ENCODE measurements around the gene CCDC24.

CCDC24 gene

GRCh38 chr1:43981135-43981491 lies 10.3 kb upstream of the CCDC24 start:
- H3K27ac ChIP-seq (ENCODE audit: low read length) = no peak overlapping the region
- H3K36me3 ChIP-seq (ENCODE audit: control insufficient read depth in 2 of 2, insufficient read depth in 2 of 2, low read length in 2 of 2) = peaks cover 21 to 30% of the 10 kb centered on the region in 2 donors
- H3K9ac ChIP-seq (ENCODE audit: low read length in 2 of 2) = no peak overlapping the region
- no peaks in the 10 kb centered on the region for H3K9me3 ChIP-seq (ENCODE audit: control insufficient read depth in 2 of 2, low read length in 2 of 2)
- H3K4me3 ChIP-seq (ENCODE audit: low read length in 2 of 2) = no peak overlapping the region
- H3K27me3 ChIP-seq (ENCODE audit: control insufficient read depth in 1 of 2, insufficient read depth in 2 of 2, low read length in 2 of 2) = no peaks in the 10 kb centered on the region
- H3K4me1 ChIP-seq (ENCODE audit: control insufficient read depth, insufficient read depth, low read length) = peaks cover 32% of the 10 kb centered on the region

GRCh38 chr1:43981636-43982035 lies 9.8 kb upstream of the CCDC24 start:
- Histone ChIP-seq H3K27me3 (ENCODE audit: control insufficient read depth in 1 of 2, insufficient read depth in 2 of 2, low read length in 2 of 2) (no peaks in the 10 kb centered on the region), H3K4me1 (ENCODE audit: control insufficient read depth, insufficient read depth, low read length) (peaks cover 27% of the 10 kb centered on the region), H3K4me3 (ENCODE audit: low read length in 2 of 2) (no peak overlapping the region), H3K9me3 (ENCODE audit: control insufficient read depth in 2 of 2, low read length in 2 of 2) (no peaks in the 10 kb centered on the region), H3K36me3 (ENCODE audit: control insufficient read depth in 2 of 2, insufficient read depth in 2 of 2, low read length in 2 of 2) (peaks cover 16 to 25% of the 10 kb centered on the region in 2 donors), H3K9ac (ENCODE audit: low read length in 2 of 2) (no peak overlapping the region), H3K27ac (ENCODE audit: low read length) (no peak overlapping the region)

GRCh38 chr1:43982241-43982640 lies 9.2 kb upstream of the CCDC24 start:
- Histone ChIP-seq H3K4me3 (ENCODE audit: low read length in 2 of 2) (no peak overlapping the region), H3K9ac (ENCODE audit: low read length in 2 of 2) (no peak overlapping the region), H3K27ac (ENCODE audit: low read length) (no peak overlapping the region), H3K27me3 (ENCODE audit: control insufficient read depth in 1 of 2, insufficient read depth in 2 of 2, low read length in 2 of 2) (no peaks in the 10 kb centered on the region), H3K36me3 (ENCODE audit: control insufficient read depth in 2 of 2, insufficient read depth in 2 of 2, low read length in 2 of 2) (peaks cover 13 to 18% of the 10 kb centered on the region in 2 donors), H3K9me3 (ENCODE audit: control insufficient read depth in 2 of 2, low read length in 2 of 2) (no peaks in the 10 kb centered on the region), H3K4me1 (ENCODE audit: control insufficient read depth, insufficient read depth, low read length) (peaks cover 22% of the 10 kb centered on the region)

- Histone ChIP-seq H3K4me3 (ENCODE audit: low read length in 2 of 2) (no peak overlapping the region), H3K4me1 (ENCODE audit: control insufficient read depth, insufficient read depth, low read length) (peaks cover 22% of the 10 kb centered on the region), H3K27ac (ENCODE audit: low read length) (no peak overlapping the region), H3K9ac (ENCODE audit: low read length in 2 of 2) (no peak overlapping the region), H3K9me3 (ENCODE audit: control insufficient read depth in 2 of 2, low read length in 2 of 2) (no peaks in the 10 kb centered on the region), H3K36me3 (ENCODE audit: control insufficient read depth in 2 of 2, insufficient read depth in 2 of 2, low read length in 2 of 2) (peaks cover 7 to 15% of the 10 kb centered on the region in 2 donors), H3K27me3 (ENCODE audit: control insufficient read depth in 1 of 2, insufficient read depth in 2 of 2, low read length in 2 of 2) (no peaks in the 10 kb centered on the region)
These were observed 8.6 kb upstream of the CCDC24 start for GRCh38 chr1:43982808-43983207.

- Histone ChIP-seq H3K27me3 (ENCODE audit: control insufficient read depth in 1 of 2, insufficient read depth in 2 of 2, low read length in 2 of 2) (no peaks in the 10 kb centered on the region), H3K9me3 (ENCODE audit: control insufficient read depth in 2 of 2, low read length in 2 of 2) (no peaks in the 10 kb centered on the region), H3K27ac (ENCODE audit: low read length) (no peak overlapping the region), H3K4me1 (ENCODE audit: control insufficient read depth, insufficient read depth, low read length) (peaks cover 18% of the 10 kb centered on the region), H3K9ac (ENCODE audit: low read length in 2 of 2) (no peak overlapping the region), H3K4me3 (ENCODE audit: low read length in 2 of 2) (no peak overlapping the region), H3K36me3 (ENCODE audit: control insufficient read depth in 2 of 2, insufficient read depth in 2 of 2, low read length in 2 of 2) (peaks cover 4 to 11% of the 10 kb centered on the region in 2 donors)
These were observed 8.0 kb upstream of the CCDC24 start for GRCh38 chr1:43983253-43983899.

- H3K4me1 ChIP-seq (ENCODE audit: control insufficient read depth, insufficient read depth, low read length) = peaks cover 10% of the 10 kb centered on the region
- no peaks in the 10 kb centered on the region for H3K27me3 ChIP-seq (ENCODE audit: control insufficient read depth in 1 of 2, insufficient read depth in 2 of 2, low read length in 2 of 2)
- no peak overlapping the region for H3K9ac ChIP-seq (ENCODE audit: low read length in 2 of 2)
- H3K4me3 ChIP-seq (ENCODE audit: low read length in 2 of 2) = no peak overlapping the region
- H3K27ac ChIP-seq (ENCODE audit: low read length) = no peak overlapping the region
- H3K36me3 ChIP-seq (ENCODE audit: control insufficient read depth in 2 of 2, insufficient read depth in 2 of 2, low read length in 2 of 2) = peaks cover 4 to 11% of the 10 kb centered on the region in 2 donors
- H3K9me3 ChIP-seq (ENCODE audit: control insufficient read depth in 2 of 2, low read length in 2 of 2) = no peaks in the 10 kb centered on the region
These were observed 6.5 kb upstream of the CCDC24 start for GRCh38 chr1:43984855-43985254.

- Histone ChIP-seq H3K36me3 (ENCODE audit: control insufficient read depth in 2 of 2, insufficient read depth in 2 of 2, low read length in 2 of 2) (peaks cover 4 to 11% of the 10 kb centered on the region in 2 donors), H3K27me3 (ENCODE audit: control insufficient read depth in 1 of 2, insufficient read depth in 2 of 2, low read length in 2 of 2) (no peaks in the 10 kb centered on the region), H3K4me1 (ENCODE audit: control insufficient read depth, insufficient read depth, low read length) (peaks cover 7% of the 10 kb centered on the region), H3K4me3 (ENCODE audit: low read length in 2 of 2) (no peak overlapping the region), H3K27ac (ENCODE audit: low read length) (no peak overlapping the region), H3K9ac (ENCODE audit: low read length in 2 of 2) (no peak overlapping the region), H3K9me3 (ENCODE audit: control insufficient read depth in 2 of 2, low read length in 2 of 2) (no peaks in the 10 kb centered on the region)
These were observed 5.3 kb upstream of the CCDC24 start for GRCh38 chr1:43985984-43986595.

GRCh38 chr1:43986712-43987111 lies 4.7 kb upstream of the CCDC24 start:
- peaks cover 9% of the 10 kb centered on the region for H3K4me1 ChIP-seq (ENCODE audit: control insufficient read depth, insufficient read depth, low read length)
- no peaks in the 10 kb centered on the region for H3K27me3 ChIP-seq (ENCODE audit: control insufficient read depth in 1 of 2, insufficient read depth in 2 of 2, low read length in 2 of 2)
- no peak overlapping the region for H3K9ac ChIP-seq (ENCODE audit: low read length in 2 of 2)
- no peaks in the 10 kb centered on the region for H3K9me3 ChIP-seq (ENCODE audit: control insufficient read depth in 2 of 2, low read length in 2 of 2)
- H3K36me3 ChIP-seq (ENCODE audit: control insufficient read depth in 2 of 2, insufficient read depth in 2 of 2, low read length in 2 of 2) = peaks cover 4 to 11% of the 10 kb centered on the region in 2 donors
- no peak overlapping the region for H3K27ac ChIP-seq (ENCODE audit: low read length)
- no peak overlapping the region for H3K4me3 ChIP-seq (ENCODE audit: low read length in 2 of 2)

- Histone ChIP-seq H3K4me1 (ENCODE audit: control insufficient read depth, insufficient read depth, low read length) (peaks cover 12% of the 10 kb centered on the region), H3K27ac (ENCODE audit: low read length) (no peak overlapping the region), H3K36me3 (ENCODE audit: control insufficient read depth in 2 of 2, insufficient read depth in 2 of 2, low read length in 2 of 2) (peaks cover 4 to 10% of the 10 kb centered on the region in 2 donors), H3K4me3 (ENCODE audit: low read length in 2 of 2) (no peak overlapping the region), H3K27me3 (ENCODE audit: control insufficient read depth in 1 of 2, insufficient read depth in 2 of 2, low read length in 2 of 2) (no peaks in the 10 kb centered on the region), H3K9ac (ENCODE audit: low read length in 2 of 2) (no peak overlapping the region), H3K9me3 (ENCODE audit: control insufficient read depth in 2 of 2, low read length in 2 of 2) (no peaks in the 10 kb centered on the region)
These were observed 4.1 kb upstream of the CCDC24 start for GRCh38 chr1:43987159-43987902.

GRCh38 chr1:43990271-43991199 lies 864 bp upstream of the CCDC24 start:
- peak overlapping the region; percentile 53 for H3K27ac ChIP-seq (ENCODE audit: low read length)
- peaks cover 13% of the 10 kb centered on the region for H3K4me1 ChIP-seq (ENCODE audit: control insufficient read depth, insufficient read depth, low read length)
- H3K9ac ChIP-seq (ENCODE audit: low read length in 2 of 2) = peak overlapping the region; percentile 72 to 73
- no peaks in the 10 kb centered on the region for H3K27me3 ChIP-seq (ENCODE audit: control insufficient read depth in 1 of 2, insufficient read depth in 2 of 2, low read length in 2 of 2)
- peaks cover 3 to 4% of the 10 kb centered on the region in 2 donors for H3K36me3 ChIP-seq (ENCODE audit: control insufficient read depth in 2 of 2, insufficient read depth in 2 of 2, low read length in 2 of 2)
- H3K4me3 ChIP-seq (ENCODE audit: low read length in 2 of 2) = peak overlapping the region; percentile 76 to 78
- no peaks in the 10 kb centered on the region for H3K9me3 ChIP-seq (ENCODE audit: control insufficient read depth in 2 of 2, low read length in 2 of 2)
